RWPE2 (cell line): Measurements from ENCODE around the gene CPSF4L.

Experiments
- ATAC-seq: fragments of 200-7000 bp; cut with Tn5 transposase; 3 replicates; pipeline ENCODE4 v1.9.1; 2021; ENCODE audit warnings: low read depth
- DNase-seq: peaks from one replicate; pipeline ENCODE4 v3.0.0-alpha.2; 2020; ENCODE audit warnings: low spot score
- H3K27ac ChIP-seq: fragments of 450-650 bp; 2 replicates; pipeline ENCODE4 v1.5.1; 2017; ENCODE audit warnings: mild to moderate bottlenecking; ENCODE audit not compliant: poor library complexity, severe bottlenecking
- H3K27me3 ChIP-seq: fragments of 250-450 bp; sonication (Bioruptor Pico); 2 replicates; pipeline ENCODE4 v1.5.1; 2021; ENCODE audit warnings: mild to moderate bottlenecking, moderate library complexity; ENCODE audit not compliant: insufficient read depth, poor library complexity, severe bottlenecking
- H3K36me3 ChIP-seq: fragments of 250-450 bp; sonication (Bioruptor Pico); 2 replicates; pipeline ENCODE4 v1.5.1; 2020; ENCODE audit warnings: low read depth, mild to moderate bottlenecking, moderate library complexity
- H3K4me1 ChIP-seq: fragments of 250-450 bp; sonication (Bioruptor Pico); 2 replicates; pipeline ENCODE4 v1.5.1; 2021; ENCODE audit warnings: mild to moderate bottlenecking, moderate library complexity; ENCODE audit not compliant: insufficient read depth, poor library complexity, severe bottlenecking
- H3K4me3 ChIP-seq: fragments of 250-450 bp; sonication (Bioruptor Pico); 2 replicates; pipeline ENCODE4 v1.5.1; 2021; ENCODE audit warnings: mild to moderate bottlenecking, moderate library complexity; ENCODE audit not compliant: severe bottlenecking
- H3K9me3 ChIP-seq: fragments of 250-450 bp; sonication (Bioruptor Pico); 2 replicates; pipeline ENCODE4 v1.5.1; 2021; ENCODE audit warnings: mild to moderate bottlenecking, moderate library complexity; ENCODE audit not compliant: severe bottlenecking
- CTCF ChIP-seq: fragments of 450-650 bp; IDR thresholded peaks from one replicate; pipeline ENCODE4 v1.5.1; 2017; ENCODE audit warnings: mild to moderate bottlenecking, moderate library complexity; ENCODE audit not compliant: poor library complexity, severe bottlenecking

Gene CPSF4L

GRCh38 chr17:73232587-73233373 is 28.9 kb downstream of the CPSF4L start:
- no peaks in the 10 kb centered on the region for H3K27me3 ChIP-seq
- H3K27ac ChIP-seq: peak overlapping the region; percentile 46
- ATAC-seq (peak; percentile 45), DNase-seq (no peak)
- H3K36me3 ChIP-seq: peaks cover 39% of the 10 kb centered on the region
- no peak for TF ChIP-seq CTCF
- H3K4me1 ChIP-seq: peaks cover 24% of the 10 kb centered on the region
- no peaks in the 10 kb centered on the region for H3K9me3 ChIP-seq
- peak overlapping the region; percentile 85 for H3K4me3 ChIP-seq

GRCh38 chr17:73231841-73232586 is 29.7 kb downstream of the CPSF4L start:
- DNase-seq: peak; percentile 96
- Histone ChIP-seq H3K4me1 (peaks cover 32% of the 10 kb centered on the region), H3K27ac (peak overlapping the region; percentile 46), H3K36me3 (peaks cover 38% of the 10 kb centered on the region), H3K27me3 (no peaks in the 10 kb centered on the region), H3K4me3 (peak overlapping the region; percentile 85), H3K9me3 (no peaks in the 10 kb centered on the region)
- no peak for TF ChIP-seq CTCF
- ATAC-seq: peak; percentile 85

- no peak for TF ChIP-seq CTCF
- peaks cover 38% of the 10 kb centered on the region for H3K36me3 ChIP-seq
- peak overlapping the region; percentile 85 for H3K4me3 ChIP-seq
- peak overlapping the region; percentile 46 for H3K27ac ChIP-seq
- ATAC-seq (no peak), DNase-seq (no peak)
- H3K27me3 ChIP-seq: no peaks in the 10 kb centered on the region
- H3K4me1 ChIP-seq: peaks cover 37% of the 10 kb centered on the region
- no peaks in the 10 kb centered on the region for H3K9me3 ChIP-seq
These were observed 30.3 kb downstream of the CPSF4L start for GRCh38 chr17:73231395-73231794.

- TF ChIP-seq CTCF: no peak
- ATAC-seq (no peak), DNase-seq (no peak)
- Histone ChIP-seq H3K27ac (no peak overlapping the region), H3K4me1 (peaks cover 42% of the 10 kb centered on the region), H3K9me3 (no peaks in the 10 kb centered on the region), H3K27me3 (no peaks in the 10 kb centered on the region), H3K36me3 (peaks cover 32% of the 10 kb centered on the region), H3K4me3 (no peak overlapping the region)
These were observed 31.6 kb downstream of the CPSF4L start for GRCh38 chr17:73230088-73230487.
